ENCODE results near the gene PRMT3. TPM values are rescaled to one million over a fixed set of nuclear protein-coding genes. Genes with fewer than 3 reads are reported as not detected.

The PRMT3 gene
- total and polyA plus RNA-seq, 10 donors: 6.9 to 20.7 (median 13.8) TPM

DNA sequence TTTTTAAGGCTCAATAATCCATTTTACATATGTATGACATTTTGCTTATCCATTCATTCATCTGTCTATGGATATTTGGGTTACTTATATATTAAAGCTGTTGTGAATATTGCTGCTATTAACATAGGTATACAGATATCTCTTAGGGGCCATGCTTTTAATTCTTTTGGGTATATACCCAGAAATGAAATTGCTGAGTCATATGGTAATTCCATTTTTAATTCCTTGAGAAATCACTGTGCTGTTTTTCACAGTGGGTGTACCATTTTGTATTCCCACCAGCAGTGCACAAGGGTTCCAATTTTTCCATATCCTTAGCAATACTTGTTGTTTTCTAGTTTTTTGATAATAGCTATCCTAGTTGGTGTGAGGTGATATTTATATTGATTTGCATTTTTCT is 19.0 kb downstream of the PRMT3 start:
- H3K4me3 ChIP-seq: no peak overlapping the region
- peaks cover 0 to 96% (median 33%) of the 10 kb centered on the region in 6 donors for H3K36me3 ChIP-seq
- no peak for DNase-seq
- intact Hi-C loops (cut with DNase I; ENCODE audit: low total_unique reads): no loop called here
- no peaks in the 10 kb centered on the region for H3K27me3 ChIP-seq (replicated peaks in 1 of 7)
- TF ChIP-seq CTCF (IDR thresholded peaks at IDR 0.05 in 8 of 11, conservative IDR thresholded peaks at IDR 0.05 in 3 of 11) (no peak), POLR2A (IDR thresholded peaks at IDR 0.05) (no peak), POLR2AphosphoS5 (IDR thresholded peaks at IDR 0.05) (no peak)
- no peaks in the 10 kb centered on the region for H3K4me1 ChIP-seq
- H3K9me3 ChIP-seq: no peaks in the 10 kb centered on the region
- H3K27ac ChIP-seq: no peak overlapping the region

DNA sequence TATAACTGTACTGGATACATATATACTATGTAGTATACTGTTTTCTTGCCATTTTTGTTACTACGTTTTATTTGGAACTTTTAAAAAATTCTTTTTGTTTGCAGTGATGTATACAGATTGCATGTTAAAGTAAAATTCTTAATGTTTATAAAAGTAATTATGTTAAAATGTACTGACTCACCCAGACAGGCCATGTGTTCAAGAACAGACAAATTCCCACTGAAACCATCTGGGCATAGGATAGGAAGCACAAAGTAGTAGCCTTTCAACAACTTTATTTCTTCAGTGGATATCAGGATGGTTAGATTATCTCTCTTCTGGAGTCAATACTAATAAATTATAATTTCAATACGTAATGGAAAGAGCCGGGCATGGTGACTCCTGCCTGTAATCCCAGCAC is 19.8 kb downstream of the PRMT3 start:
- 58 to 82% (median 64%) methylated on average over 3 of the region's 3 CpGs for WGBS, 5 donors

GRCh38 chr11:20415432-20415831 is 27.9 kb downstream of the PRMT3 start:
- DNase-seq: no peak
- H3K27ac ChIP-seq: no peak overlapping the region
- H3K9me3 ChIP-seq: no peaks in the 10 kb centered on the region
- TF ChIP-seq POLR2AphosphoS5 (IDR thresholded peaks at IDR 0.05) (no peak), POLR2A (IDR thresholded peaks at IDR 0.05) (no peak), CTCF (IDR thresholded peaks at IDR 0.05 in 8 of 11, conservative IDR thresholded peaks at IDR 0.05 in 3 of 11) (no peak)
- no peaks in the 10 kb centered on the region for H3K27me3 ChIP-seq (replicated peaks in 1 of 7)
- H3K4me1 ChIP-seq: no peaks in the 10 kb centered on the region
- H3K36me3 ChIP-seq: peaks cover 0 to 91% (median 8%) of the 10 kb centered on the region in 6 donors
- no peak overlapping the region for H3K4me3 ChIP-seq
- intact Hi-C loops (cut with DNase I; ENCODE audit: low total_unique reads): no loop called here

More for the DNA sequence above, 19.8 kb downstream of the PRMT3 start:
- no peak for DNase-seq
- no peak overlapping the region for H3K4me3 ChIP-seq
- H3K36me3 ChIP-seq: peaks cover 0 to 97% (median 32%) of the 10 kb centered on the region in 6 donors
- no peaks in the 10 kb centered on the region for H3K4me1 ChIP-seq
- intact Hi-C loops (cut with DNase I; ENCODE audit: low total_unique reads): no loop called here
- H3K27me3 ChIP-seq (replicated peaks in 1 of 7): no peaks in the 10 kb centered on the region
- no peaks in the 10 kb centered on the region for H3K9me3 ChIP-seq
- TF ChIP-seq POLR2AphosphoS5 (IDR thresholded peaks at IDR 0.05): no peak
- TF ChIP-seq POLR2A (IDR thresholded peaks at IDR 0.05): no peak
- no peak overlapping the region for H3K27ac ChIP-seq

- H3K36me3 ChIP-seq: peaks cover 0 to 92% (median 12%) of the 10 kb centered on the region in 6 donors
- no peaks in the 10 kb centered on the region for H3K4me1 ChIP-seq
- DNase-seq: no peak
- H3K27ac ChIP-seq: no peak overlapping the region
- H3K27me3 ChIP-seq (replicated peaks in 1 of 7): no peaks in the 10 kb centered on the region
- 59 to 74% (median 69%) methylated on average over 2 of the region's 2 CpGs for WGBS, 5 donors
- H3K4me3 ChIP-seq: no peak overlapping the region
- no peak for TF ChIP-seq CTCF (IDR thresholded peaks at IDR 0.05 in 8 of 11, conservative IDR thresholded peaks at IDR 0.05 in 3 of 11)
- TF ChIP-seq POLR2AphosphoS5 (IDR thresholded peaks at IDR 0.05): no peak
- no peak for TF ChIP-seq POLR2A (IDR thresholded peaks at IDR 0.05)
- no peaks in the 10 kb centered on the region for H3K9me3 ChIP-seq
- intact Hi-C loops (cut with DNase I; ENCODE audit: low total_unique reads): no loop called here
These were observed 30.3 kb downstream of the PRMT3 start for GRCh38 chr11:20417771-20418170.

DNA sequence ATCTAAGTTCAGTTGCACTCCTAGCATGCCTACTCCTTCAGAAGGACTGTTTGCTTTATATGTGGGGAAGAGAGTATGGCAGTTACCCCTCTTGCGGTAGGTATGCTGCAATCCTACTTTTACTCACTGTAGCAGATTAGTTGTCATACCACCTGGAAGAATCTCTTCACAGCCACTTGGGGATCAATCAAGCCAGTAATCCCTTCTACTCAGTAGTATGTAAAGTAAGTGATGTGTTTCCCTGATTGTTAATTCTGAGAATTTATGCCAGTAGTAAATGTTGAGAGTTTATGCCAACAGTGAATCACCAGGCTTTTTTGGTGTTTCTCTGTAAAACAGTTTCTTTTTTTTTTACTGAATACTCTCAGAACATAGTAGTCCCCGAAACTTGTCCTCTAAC is 34.4 kb downstream of the PRMT3 start:
- Histone ChIP-seq H3K4me1 (no peaks in the 10 kb centered on the region), H3K4me3 (no peak overlapping the region), H3K27me3 (replicated peaks in 1 of 7) (no peaks in the 10 kb centered on the region), H3K36me3 (peaks cover 0 to 86% (median 6%) of the 10 kb centered on the region in 6 donors), H3K9me3 (no peaks in the 10 kb centered on the region), H3K27ac (no peak overlapping the region)
- TF ChIP-seq CTCF (IDR thresholded peaks at IDR 0.05 in 8 of 11, conservative IDR thresholded peaks at IDR 0.05 in 3 of 11) (no peak), POLR2A (IDR thresholded peaks at IDR 0.05) (no peak), POLR2AphosphoS5 (IDR thresholded peaks at IDR 0.05) (no peak)
- intact Hi-C loops (cut with DNase I; ENCODE audit: low total_unique reads): no loop called here
- DNase-seq: no peak
- WGBS, 5 donors: 40 to 97% (median 89%) methylated on average over 2 of the region's 2 CpGs

All from spleen (tissue), 11 donors.